Measurements from ENCODE around the gene CCDC87.

Gene CCDC87

GRCh38 chr11:66614073-66614472 lies 21.2 kb upstream of the CCDC87 start:
- no peak overlapping the region for H3K27ac ChIP-seq
- TF ChIP-seq CTCF (IDR thresholded peaks at IDR 0.05) = no peak
- no peak for TF ChIP-seq ZFX (IDR thresholded peaks at IDR 0.05; ENCODE audit: borderline replicate concordance)

- no peak overlapping the region for H3K27ac ChIP-seq
- TF ChIP-seq ZFX (IDR thresholded peaks at IDR 0.05; ENCODE audit: borderline replicate concordance) = no peak
- no peak for TF ChIP-seq CTCF (IDR thresholded peaks at IDR 0.05)
Measured at GRCh38 chr11:66612458-66612857, 19.6 kb upstream of the CCDC87 start.

GRCh38 chr11:66609721-66610617 lies 17.1 kb upstream of the CCDC87 start:
- no peak overlapping the region for H3K27ac ChIP-seq
- TF ChIP-seq CTCF (IDR thresholded peaks at IDR 0.05) = no peak
- no peak for TF ChIP-seq ZFX (IDR thresholded peaks at IDR 0.05; ENCODE audit: borderline replicate concordance)

GRCh38 chr11:66607126-66607834 lies 14.4 kb upstream of the CCDC87 start:
- H3K27ac ChIP-seq = peak overlapping the region; percentile 4; the same call in 1 of the 2 replicates

GRCh38 chr11:66606608-66607007 lies 13.7 kb upstream of the CCDC87 start:
- H3K27ac ChIP-seq = peak overlapping the region; percentile 4; the same call in 1 of the 2 replicates

More at GRCh38 chr11:66607126-66607834, 14.4 kb upstream of the CCDC87 start:
- no peak for TF ChIP-seq ZFX (IDR thresholded peaks at IDR 0.05; ENCODE audit: borderline replicate concordance)
- no peak for TF ChIP-seq CTCF (IDR thresholded peaks at IDR 0.05)

GRCh38 chr11:66604155-66604554 lies 11.3 kb upstream of the CCDC87 start:
- TF ChIP-seq ZFX (IDR thresholded peaks at IDR 0.05; ENCODE audit: borderline replicate concordance) (no peak), CTCF (IDR thresholded peaks at IDR 0.05) (no peak)
- no peak overlapping the region for H3K27ac ChIP-seq

- TF ChIP-seq CTCF (IDR thresholded peaks at IDR 0.05) = no peak
- TF ChIP-seq ZFX (IDR thresholded peaks at IDR 0.05; ENCODE audit: borderline replicate concordance) = no peak
- no peak overlapping the region for H3K27ac ChIP-seq
Measured at GRCh38 chr11:66603072-66603471, 10.2 kb upstream of the CCDC87 start.
